Neuron (in vitro differentiated cells): ENCODE data around the gene ROPN1B.

Experiments used
- H2AFZ ChIP-seq: one replicate; pipeline ENCODE4 v1.6.1; 2013; ENCODE audit warnings: low read depth, mild to moderate bottlenecking, inconsistent platforms, low read length, moderate library complexity
- H3K27me3 ChIP-seq: one replicate; pipeline ENCODE4 v1.6.1; 2013; ENCODE audit warnings: low read length; ENCODE audit not compliant: insufficient read depth
- H3K36me3 ChIP-seq: one replicate; pipeline ENCODE4 v1.6.1; 2013; ENCODE audit warnings: low read length; ENCODE audit not compliant: insufficient read depth
- H3K4me1 ChIP-seq: one replicate; pipeline ENCODE4 v1.6.1; 2013; ENCODE audit warnings: low read length; ENCODE audit not compliant: insufficient read depth
- H3K4me3 ChIP-seq: 2 replicates; pipeline ENCODE4 v1.5.1; 2013; ENCODE audit warnings: mild to moderate bottlenecking, low read length, moderate library complexity
- H3K9me3 ChIP-seq: one replicate; pipeline ENCODE4 v1.6.1; 2013; ENCODE audit warnings: low read length

The ROPN1B gene

DNA sequence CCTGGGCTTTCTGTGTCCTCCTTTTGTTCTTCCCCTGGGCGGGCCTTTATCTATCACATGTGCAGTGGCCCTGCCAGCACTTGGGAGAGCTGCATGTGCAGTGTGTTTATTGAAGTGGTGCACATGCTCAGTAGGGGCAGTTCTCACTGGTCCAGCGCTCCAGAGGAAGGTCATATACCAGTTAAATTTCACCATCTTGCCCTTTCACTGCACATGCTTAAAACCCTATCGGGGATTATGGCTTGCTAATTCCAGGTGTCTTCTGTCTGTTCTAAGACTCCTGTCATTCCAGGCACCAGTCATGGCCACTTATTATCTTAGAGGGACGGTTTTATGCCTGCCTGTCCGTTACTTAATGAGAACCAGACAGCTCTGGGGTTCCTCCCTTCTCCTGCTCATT is 52.2 kb downstream of the ROPN1B start:
- no peaks in the 10 kb centered on the region for H3K4me1 ChIP-seq
- H3K27me3 ChIP-seq, result no peaks in the 10 kb centered on the region
- H3K4me3 ChIP-seq, result no peak overlapping the region
- H2AFZ ChIP-seq, result no peak overlapping the region
- H3K36me3 ChIP-seq, result peaks cover 38% of the 10 kb centered on the region
- peaks cover 2% of the 10 kb centered on the region for H3K9me3 ChIP-seq

DNA sequence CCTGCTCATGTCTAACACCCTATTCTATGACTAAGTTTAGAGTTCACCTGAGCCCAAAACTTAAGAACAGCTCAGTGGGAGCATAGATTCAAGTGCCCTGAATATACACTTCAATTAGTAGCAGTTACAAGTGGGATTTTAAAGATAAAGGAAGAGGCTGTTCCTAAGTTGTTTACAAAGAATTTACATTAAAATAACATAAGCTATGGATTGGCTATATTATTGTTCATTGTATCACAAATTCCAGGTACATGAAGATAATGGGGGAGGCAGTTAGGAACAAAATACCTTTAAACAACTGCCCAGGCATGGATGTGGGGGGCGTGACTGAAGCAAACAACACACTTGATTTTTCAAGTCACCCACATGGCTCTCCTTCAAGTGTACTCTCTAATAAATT is 52.7 kb downstream of the ROPN1B start:
- Histone ChIP-seq H2AFZ (no peak overlapping the region), H3K9me3 (peaks cover 2% of the 10 kb centered on the region), H3K4me3 (no peak overlapping the region), H3K36me3 (peaks cover 35% of the 10 kb centered on the region), H3K27me3 (no peaks in the 10 kb centered on the region), H3K4me1 (no peaks in the 10 kb centered on the region)

DNA sequence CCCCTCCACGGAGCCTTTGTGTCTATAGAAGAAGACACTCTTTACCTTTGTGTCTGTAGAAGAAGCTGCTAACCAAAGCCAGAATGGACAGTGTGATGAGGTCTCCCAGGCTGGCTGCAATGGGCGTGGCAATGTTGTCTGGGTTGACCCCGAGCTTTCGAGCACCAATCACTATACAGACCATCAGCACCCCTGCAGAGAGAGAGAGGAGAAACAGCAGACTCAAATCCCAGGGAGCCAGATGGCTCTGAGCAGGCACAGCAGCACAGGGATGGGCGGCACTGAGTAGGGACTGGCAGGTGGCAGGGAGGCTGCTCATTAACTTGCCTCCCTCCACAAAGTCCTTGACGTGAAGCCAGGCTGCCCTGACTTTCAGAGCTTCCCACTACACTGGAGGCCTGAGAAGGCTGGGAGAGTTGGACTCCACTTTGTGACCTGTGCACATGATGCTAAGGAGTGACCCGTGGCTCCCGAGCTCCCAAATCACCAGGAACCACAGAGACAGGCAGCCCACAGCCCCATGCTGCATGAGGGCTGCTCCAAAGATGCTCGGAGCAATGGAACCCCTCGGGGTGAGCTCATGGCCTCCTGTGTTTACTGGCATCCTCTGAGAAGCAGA is 53.9 kb downstream of the ROPN1B start:
- peaks cover 2% of the 10 kb centered on the region for H3K9me3 ChIP-seq
- H3K27me3 ChIP-seq, result no peaks in the 10 kb centered on the region
- H3K4me3 ChIP-seq, result no peak overlapping the region
- peaks cover 32% of the 10 kb centered on the region for H3K36me3 ChIP-seq
- H3K4me1 ChIP-seq, result no peaks in the 10 kb centered on the region
- no peak overlapping the region for H2AFZ ChIP-seq

DNA sequence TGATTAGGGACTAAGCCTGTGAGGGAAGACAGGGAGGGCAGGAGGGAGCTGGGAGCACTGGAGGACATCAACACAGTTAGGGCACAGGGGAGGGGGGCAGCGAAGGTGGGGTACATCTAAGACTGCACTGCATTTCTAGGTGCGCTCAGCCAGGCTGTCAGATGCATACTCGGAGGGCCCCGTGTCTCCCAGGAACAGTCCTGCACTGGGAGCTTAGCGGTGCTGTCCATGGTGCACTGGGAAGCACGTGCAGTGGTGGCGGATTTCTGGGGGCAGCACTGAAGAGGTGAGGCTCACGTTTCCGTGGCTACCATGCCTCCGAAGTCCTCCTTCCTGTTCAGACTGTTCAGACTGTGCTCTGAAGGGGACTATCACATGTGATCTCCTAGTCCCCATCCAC is 54.4 kb downstream of the ROPN1B start:
- peaks cover 32% of the 10 kb centered on the region for H3K36me3 ChIP-seq
- H3K4me1 ChIP-seq, result no peaks in the 10 kb centered on the region
- peaks cover 6% of the 10 kb centered on the region for H3K9me3 ChIP-seq
- H3K27me3 ChIP-seq, result no peaks in the 10 kb centered on the region
- H3K4me3 ChIP-seq, result no peak overlapping the region
- no peak overlapping the region for H2AFZ ChIP-seq

DNA sequence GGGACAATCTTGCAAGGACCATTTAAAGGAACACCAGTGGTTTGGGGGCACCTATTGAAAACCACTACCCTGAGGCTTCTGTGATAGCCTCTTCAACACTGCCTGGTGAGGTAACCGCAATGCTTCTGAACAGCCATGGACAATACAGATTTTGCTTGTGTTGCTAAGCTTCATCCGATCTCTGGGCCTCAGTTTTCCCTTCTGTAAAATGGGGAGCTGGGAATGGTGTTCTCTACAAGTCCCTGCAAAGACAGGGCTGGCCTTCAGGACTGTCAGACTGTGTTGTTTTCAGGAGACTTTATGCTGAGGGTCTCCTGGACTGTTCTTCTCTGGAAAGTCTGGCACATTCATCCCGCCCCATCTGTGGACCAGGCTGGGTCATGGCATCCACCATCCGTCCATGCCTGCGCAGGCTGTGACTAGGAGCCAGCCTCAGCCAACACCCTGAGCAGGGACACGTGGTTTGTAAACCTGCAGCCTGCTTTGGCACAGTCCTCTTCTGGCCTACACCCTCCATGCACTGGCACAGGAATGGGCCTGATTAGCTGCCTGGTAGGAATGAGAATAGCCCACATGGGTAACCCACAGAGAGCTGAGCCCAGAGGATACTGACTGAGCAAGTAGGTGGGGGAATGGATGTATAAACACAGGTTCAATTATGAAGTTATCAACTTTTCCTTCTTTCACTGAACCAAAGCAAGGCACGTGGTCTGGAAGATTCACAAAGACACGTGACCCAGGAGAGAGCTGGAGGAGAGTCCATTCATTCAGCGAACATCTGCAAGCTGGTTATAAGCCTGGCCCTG is 55.3 kb downstream of the ROPN1B start:
- H3K4me1 ChIP-seq, result no peaks in the 10 kb centered on the region
- no peak overlapping the region for H2AFZ ChIP-seq
- no peaks in the 10 kb centered on the region for H3K27me3 ChIP-seq
- peaks cover 12% of the 10 kb centered on the region for H3K9me3 ChIP-seq
- no peak overlapping the region for H3K4me3 ChIP-seq
- peaks cover 32% of the 10 kb centered on the region for H3K36me3 ChIP-seq

DNA sequence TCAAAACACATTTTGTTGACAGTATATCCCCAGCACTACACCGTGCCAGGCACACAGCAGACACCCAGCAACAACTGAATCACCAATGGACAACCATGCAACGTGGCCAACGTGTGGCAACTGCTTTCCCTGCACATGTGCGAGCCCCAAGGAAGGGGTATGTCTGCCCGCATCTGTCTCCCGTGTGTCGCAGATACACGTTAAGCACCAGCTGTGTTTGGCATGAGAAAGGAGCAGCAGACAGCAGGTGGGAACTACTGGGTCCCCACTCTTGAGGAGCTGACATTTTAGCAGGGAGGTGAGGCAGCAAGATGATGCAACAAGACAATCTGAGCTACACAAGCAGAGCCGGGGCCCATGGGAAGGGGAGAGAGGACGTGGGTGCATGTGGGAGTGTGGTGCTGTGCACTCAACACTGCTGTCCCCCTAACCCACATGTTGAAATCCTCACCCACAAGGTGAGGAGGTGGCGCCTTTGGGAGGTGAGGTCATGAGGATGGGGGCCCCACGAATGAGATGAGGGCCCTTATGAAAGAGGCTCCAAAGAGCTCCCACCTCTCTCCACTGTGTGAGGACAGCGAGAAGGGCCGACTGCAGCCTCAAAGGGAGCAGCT is 56.2 kb downstream of the ROPN1B start:
- H3K4me3 ChIP-seq, result no peak overlapping the region
- H3K27me3 ChIP-seq, result no peaks in the 10 kb centered on the region
- no peaks in the 10 kb centered on the region for H3K4me1 ChIP-seq
- peaks cover 28% of the 10 kb centered on the region for H3K36me3 ChIP-seq
- H3K9me3 ChIP-seq, result peaks cover 11% of the 10 kb centered on the region
- no peak overlapping the region for H2AFZ ChIP-seq

DNA sequence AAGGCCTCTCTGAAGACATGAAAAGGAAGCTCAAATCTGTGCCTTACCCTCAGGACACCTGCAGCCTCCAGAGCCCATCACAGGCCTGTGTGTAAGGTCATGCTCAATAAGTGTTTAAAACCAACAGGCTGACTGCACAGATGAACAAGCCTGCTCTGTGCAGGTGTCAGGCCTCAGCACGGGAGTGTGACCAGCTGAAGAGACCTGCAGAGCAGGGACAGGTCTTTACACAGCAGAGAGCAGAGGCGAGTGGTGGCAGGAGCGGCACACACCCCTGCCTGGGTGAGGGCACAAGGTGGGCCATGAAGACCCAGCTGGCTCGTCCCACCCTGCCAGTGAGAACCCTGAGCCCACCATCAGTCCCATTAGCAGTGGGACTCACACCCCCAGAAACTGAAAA is 56.9 kb downstream of the ROPN1B start:
- Histone ChIP-seq H3K27me3 (no peaks in the 10 kb centered on the region), H2AFZ (no peak overlapping the region), H3K36me3 (peaks cover 28% of the 10 kb centered on the region)

DNA sequence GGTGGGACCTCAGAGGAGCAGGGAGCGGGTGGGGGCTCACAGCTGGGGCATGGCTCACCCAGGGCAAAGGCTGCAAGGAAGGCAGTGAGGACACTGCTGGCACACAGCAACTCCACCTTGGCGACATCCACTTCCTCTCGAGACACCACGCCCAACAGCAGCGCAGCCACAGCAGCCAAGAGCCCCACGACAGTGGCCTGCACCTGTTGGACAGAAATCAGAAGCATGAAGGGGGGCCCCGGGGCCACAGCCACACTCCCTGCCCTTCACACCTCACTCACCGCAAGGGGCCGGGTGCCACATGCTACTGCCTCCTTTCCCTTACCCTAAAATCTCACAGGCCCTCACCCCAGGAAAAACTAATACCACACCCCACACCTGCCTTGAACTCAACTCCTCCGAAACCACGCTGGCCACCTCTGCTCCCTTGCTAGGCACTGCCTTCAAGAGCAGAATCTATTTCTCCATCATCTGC is 57.3 kb downstream of the ROPN1B start:
- peaks cover 28% of the 10 kb centered on the region for H3K36me3 ChIP-seq
- H3K9me3 ChIP-seq, result peaks cover 11% of the 10 kb centered on the region
- H3K4me1 ChIP-seq, result no peaks in the 10 kb centered on the region
- no peaks in the 10 kb centered on the region for H3K27me3 ChIP-seq
- H3K4me3 ChIP-seq, result no peak overlapping the region
- no peak overlapping the region for H2AFZ ChIP-seq

More for the DNA sequence above, 56.9 kb downstream of the ROPN1B start:
- Histone ChIP-seq H3K4me1 (no peaks in the 10 kb centered on the region), H3K4me3 (no peak overlapping the region), H3K9me3 (peaks cover 11% of the 10 kb centered on the region)

DNA sequence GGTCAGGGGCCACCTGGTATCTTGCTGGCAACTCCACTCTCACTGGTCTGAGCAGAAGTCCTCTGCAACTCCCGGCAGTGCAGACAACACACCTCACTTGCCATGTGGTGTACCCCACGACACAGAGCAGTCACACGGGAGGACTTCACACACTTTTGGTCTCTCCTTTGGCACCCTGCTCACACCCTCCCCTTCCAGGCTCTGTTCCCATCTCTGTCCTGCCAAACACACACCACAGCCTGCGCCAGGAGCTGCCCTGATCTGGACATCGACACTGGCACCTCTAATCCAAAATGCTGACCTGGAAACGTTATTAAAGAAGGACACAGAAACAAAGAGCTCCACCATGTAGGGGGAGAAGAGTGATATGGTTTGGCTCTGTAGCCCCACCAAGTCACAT is 57.8 kb downstream of the ROPN1B start:
- Histone ChIP-seq H3K36me3 (peaks cover 31% of the 10 kb centered on the region), H3K4me1 (no peaks in the 10 kb centered on the region), H3K4me3 (no peak overlapping the region), H3K9me3 (peaks cover 11% of the 10 kb centered on the region), H2AFZ (no peak overlapping the region), H3K27me3 (no peaks in the 10 kb centered on the region)

DNA sequence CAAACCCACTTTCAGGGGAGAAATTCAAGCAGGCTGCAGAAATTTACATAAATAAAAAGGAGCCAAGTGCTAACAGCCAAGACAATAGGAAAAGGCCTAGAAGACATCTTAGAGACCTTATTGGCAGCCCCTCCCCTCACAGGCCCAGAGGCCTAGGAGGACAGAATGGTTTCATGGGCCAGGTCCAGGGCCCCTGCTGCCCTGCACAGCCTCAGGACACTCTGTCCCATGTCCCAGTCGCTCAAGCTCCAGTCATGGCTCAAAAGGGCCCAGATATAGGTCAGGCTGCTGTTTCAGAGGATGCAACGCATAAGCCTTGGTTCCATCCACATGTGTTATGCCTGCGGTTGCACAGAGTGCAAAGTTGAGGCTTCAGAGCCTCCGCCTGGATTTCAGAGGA is 59.1 kb downstream of the ROPN1B start:
- peaks cover 11% of the 10 kb centered on the region for H3K9me3 ChIP-seq

DNA sequence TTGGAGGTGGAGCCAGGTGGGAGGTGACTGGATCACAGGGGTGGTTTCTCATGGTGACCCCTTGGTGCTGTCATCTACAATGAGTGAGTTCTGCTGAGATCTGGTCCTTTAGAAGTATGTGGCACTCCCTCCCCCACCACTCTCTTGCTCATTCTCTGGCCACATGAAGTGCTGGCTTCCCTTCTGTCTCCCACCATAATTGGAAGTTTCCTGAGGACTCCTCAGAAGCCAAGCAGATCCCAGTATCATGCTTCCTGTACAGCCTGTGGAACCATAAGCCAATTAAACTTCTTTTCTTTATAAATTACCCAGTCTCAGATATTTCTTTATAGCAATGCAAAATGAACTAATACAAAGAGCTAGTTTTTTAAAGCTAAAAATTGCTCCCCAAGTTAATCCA is 60.3 kb downstream of the ROPN1B start:
- Histone ChIP-seq H3K9me3 (peaks cover 11% of the 10 kb centered on the region), H3K36me3 (peaks cover 24% of the 10 kb centered on the region), H3K4me3 (no peak overlapping the region), H3K27me3 (no peaks in the 10 kb centered on the region), H3K4me1 (no peaks in the 10 kb centered on the region), H2AFZ (no peak overlapping the region)

More for the DNA sequence above, 59.1 kb downstream of the ROPN1B start:
- H2AFZ ChIP-seq, result no peak overlapping the region
- no peaks in the 10 kb centered on the region for H3K27me3 ChIP-seq
- peaks cover 32% of the 10 kb centered on the region for H3K36me3 ChIP-seq
- H3K4me1 ChIP-seq, result no peaks in the 10 kb centered on the region
- H3K4me3 ChIP-seq, result no peak overlapping the region

DNA sequence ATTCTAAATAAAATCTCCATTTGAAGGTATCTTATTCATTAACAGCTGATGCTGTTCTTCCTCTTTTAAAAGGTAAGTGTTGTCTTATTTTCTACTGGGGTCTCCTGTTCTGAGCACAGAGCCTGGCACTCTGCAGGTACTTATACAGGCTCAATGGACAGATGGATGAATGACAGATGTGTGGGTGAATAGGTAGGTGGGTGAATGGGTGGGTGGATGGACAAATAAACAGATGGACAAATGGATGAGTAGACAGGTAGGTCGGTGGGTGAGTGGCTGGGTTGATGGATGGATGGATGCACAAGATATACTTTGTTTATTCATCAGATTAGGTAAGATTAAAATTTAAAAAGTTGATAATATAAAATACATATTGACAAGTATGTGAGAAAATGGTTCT is 61.5 kb downstream of the ROPN1B start:
- Histone ChIP-seq H2AFZ (no peak overlapping the region), H3K9me3 (peaks cover 11% of the 10 kb centered on the region), H3K36me3 (peaks cover 20% of the 10 kb centered on the region), H3K4me1 (no peaks in the 10 kb centered on the region), H3K27me3 (no peaks in the 10 kb centered on the region), H3K4me3 (no peak overlapping the region)

DNA sequence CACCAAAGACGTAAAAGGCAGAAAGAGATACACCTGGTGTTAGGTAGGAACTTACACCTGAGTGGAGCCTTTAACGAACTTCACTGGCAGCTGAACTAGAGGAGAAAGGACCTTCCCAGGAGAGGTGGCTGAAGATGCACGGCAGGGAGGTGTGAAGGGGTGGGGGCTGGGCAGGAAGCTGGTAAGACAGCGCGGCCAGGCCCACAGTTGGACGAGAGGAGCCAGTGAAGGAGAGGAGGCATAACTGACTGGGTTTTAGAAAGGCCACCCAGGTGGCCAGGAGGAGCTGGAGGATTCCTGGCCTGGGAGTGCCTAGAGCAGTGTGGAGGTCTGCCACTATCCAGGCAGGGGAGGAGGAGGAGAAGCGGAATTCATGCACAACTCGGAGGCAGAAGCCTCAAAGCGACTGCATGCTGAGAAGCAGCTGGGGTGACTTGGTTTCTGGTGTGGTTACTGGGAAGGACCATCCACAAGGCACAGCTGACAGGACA is 63.0 kb downstream of the ROPN1B start:
- Histone ChIP-seq H2AFZ (no peak overlapping the region), H3K4me3 (no peak overlapping the region), H3K36me3 (peaks cover 18% of the 10 kb centered on the region), H3K4me1 (no peaks in the 10 kb centered on the region), H3K27me3 (no peaks in the 10 kb centered on the region), H3K9me3 (peaks cover 11% of the 10 kb centered on the region)
